Spleen (tissue), 11 donors: ENCODE measurements around the gene ANKRD44. TPM values are rescaled to one million over a fixed set of nuclear protein-coding genes. Genes with fewer than 3 reads are reported as not detected.
A peak's percentile ranks its signal among the peaks of the same experiment; 100 is the strongest.

Source experiments
- DNase-seq: peaks from one replicate; pipeline ENCODE4 v3.0.0-alpha.2; 2020
- H3K27ac ChIP-seq, 8 donors: fragments of 200-600 bp; sonication (generic) in 7 of 8; 1 replicate in 4 of 8; 2 replicates in 4 of 8; pipeline versions ENCODE4 v1.5.0 to v1.8.0; 2016 to 2021; ENCODE audit warnings: inconsistent platforms in 4 of 8, mild to moderate bottlenecking in 4 of 8, moderate library complexity in 1 of 8
- H3K27me3 ChIP-seq, 7 donors: fragments of 200-600 bp; sonication (generic) in 6 of 7; replicated peaks in 1 of 7; 1 replicate in 4 of 7; 2 replicates in 3 of 7; pipeline versions ENCODE4 v1.5.0 to v1.8.0; 2016 to 2021; ENCODE audit warnings: inconsistent platforms in 3 of 7, mild to moderate bottlenecking in 1 of 7
- H3K36me3 ChIP-seq, 6 donors: fragments of 200-600 bp; sonication (generic) in 5 of 6; 1 replicate in 4 of 6; 2 replicates in 2 of 6; pipeline versions ENCODE4 v1.5.0 to v1.8.0; 2016 to 2021; ENCODE audit warnings: inconsistent platforms in 2 of 6
- H3K4me1 ChIP-seq, 6 donors: fragments of 200-600 bp; sonication (generic) in 5 of 6; 1 replicate in 3 of 6; 2 replicates in 3 of 6; pipeline versions ENCODE4 v1.5.0 to v1.8.0; 2016 to 2021; ENCODE audit warnings: inconsistent platforms in 3 of 6
- H3K4me3 ChIP-seq, 8 donors: fragments of 200-600 bp; sonication (generic) in 7 of 8; 1 replicate in 4 of 8; 2 replicates in 4 of 8; pipeline versions ENCODE4 v1.5.0 to v1.8.0; 2016 to 2021; ENCODE audit warnings: inconsistent platforms in 4 of 8, mild to moderate bottlenecking in 4 of 8, moderate library complexity in 2 of 8
- H3K9me3 ChIP-seq, 8 donors: fragments of 200-600 bp; sonication (generic) in 7 of 8; 1 replicate in 4 of 8; 2 replicates in 4 of 8; pipeline versions ENCODE4 v1.5.0 to v1.8.0; 2016 to 2021; ENCODE audit warnings: inconsistent platforms in 4 of 8
- POLR2A ChIP-seq, 3 donors: fragments of 450-650 bp; IDR thresholded peaks; one replicate each; pipeline ENCODE4 v1.5.1; 2017; ENCODE audit warnings: antibody characterized with exemption in 3 of 3, mild to moderate bottlenecking in 1 of 3
- POLR2AphosphoS5 ChIP-seq, 3 donors: sonication (generic); formaldehyde crosslinking; IDR thresholded peaks; one replicate each; pipeline ENCODE4 v1.5.1; 2017; ENCODE audit warnings: antibody characterized with exemption in 3 of 3
- WGBS, 5 donors: extraction: QIAGEN DNeasy Blood & Tissue Kit in 3 of 5; methylation state at CpG; one replicate each; pipeline versions ENCODE4 v1.1.5 to v1.1.7; 2013 to 2018; 5-methylcytosine and 5-hydroxymethylcytosine counted together
- intact Hi-C: fragments of 100-400 bp; cut with DNase I; formaldehyde crosslinking; loops from one replicate; pipeline ENCODE4 v1.15.0; 2023; ENCODE audit warnings: low total_unique reads
- polyA plus RNA-seq, 3 donors: library from polyadenylated mRNA; stranded (reverse); fragments of 200-250 nt; gene quantifications; one replicate each; pipeline ENCODE4 v1.2.1, GENCODE V29; 2013
- total RNA-seq, 7 donors: library from RNA; depleted of rRNA in 3 of 7; stranded (reverse); fragments of >200 nt in 3 of 7; fragmentation: NEBNext Ultra II Directional in 4 of 7; extraction: Animal tissue kit (Norgen Biotek cat#: 25700) in 4 of 7; gene quantifications; one replicate each; pipeline versions ENCODE4 v1.1.0 to v1.2.1, GENCODE V29; 2016 to 2021
- TF ChIP-seq, protein P1 (sequence below), 11 experiments: fragments of 200-600 bp in 7 of 11; fragments of 450-650 bp in 4 of 11; sonication (generic) in 4 of 11; IDR thresholded peaks in 8 of 11; conservative IDR thresholded peaks in 3 of 11; 1 replicate in 7 of 11; 2 replicates in 4 of 11; pipeline versions ENCODE4 v1.4.0 to v1.8.0; 2016 to 2021; ENCODE audit warnings: antibody characterized with exemption in 11 of 11, inconsistent platforms in 4 of 11, mild to moderate bottlenecking in 1 of 11
- donor health status: healthy with polysubstance abuse.
- donor health status: DM: no; HTN: no; CAD: no; lungs with moderate emphysema.
- donor health status: DM: no; HTN: no; CAD: no.
- donor health status: Bipolar disorder and iron deficiency.
- donor health status: healthy.
- donor health status: DM: no; HTN: no; CAD: no.
- donor health status: DM: yes; HTN: yes; CAD: no.

Gene ANKRD44
- total and polyA plus RNA-seq, 10 donors: 16.0 to 183 (median 140) TPM

DNA sequence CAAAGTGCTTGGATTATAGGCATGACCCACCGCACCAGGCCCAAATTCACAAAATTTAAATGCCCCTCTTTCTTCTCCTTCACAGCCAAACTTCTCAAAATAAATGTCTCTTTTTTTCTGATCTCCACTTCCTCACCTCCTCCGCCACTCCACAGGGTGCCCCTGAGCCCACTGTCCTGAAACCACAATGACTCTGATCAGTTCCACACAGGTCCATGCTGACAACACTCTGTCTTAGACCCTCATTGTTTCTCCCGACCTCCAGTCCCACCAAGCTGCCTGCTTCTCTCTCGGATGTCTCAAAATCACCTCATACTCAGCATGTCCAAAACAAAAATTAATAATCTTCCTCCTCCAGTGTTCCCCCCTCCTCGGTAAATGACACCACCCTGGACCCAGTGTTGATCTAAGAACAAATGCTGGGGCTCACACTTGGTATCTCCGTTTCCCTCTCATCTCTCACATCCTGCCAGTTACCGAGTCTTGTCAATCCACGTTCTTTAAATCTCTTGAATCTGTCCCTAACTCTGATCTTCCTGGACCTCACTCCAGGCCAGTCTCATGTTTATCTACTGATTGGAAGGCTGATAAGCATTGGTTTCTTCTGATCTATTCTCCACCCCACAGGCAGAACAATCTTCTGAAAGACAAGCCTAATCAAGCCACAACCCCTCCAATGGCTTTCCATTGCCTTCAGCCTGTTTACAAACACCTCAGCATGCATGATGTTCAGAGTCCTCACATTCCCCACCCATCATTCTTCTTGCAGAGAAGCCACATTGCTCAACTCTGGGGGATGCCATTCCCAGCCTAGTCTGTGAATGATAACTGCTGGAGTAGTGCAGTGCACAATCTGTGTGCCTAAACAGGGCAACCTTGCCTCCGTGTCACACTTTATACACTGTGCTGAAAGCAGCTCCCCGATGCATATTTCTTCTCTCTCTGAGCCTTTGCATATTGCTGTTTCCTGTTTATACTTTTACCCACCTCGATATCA lies 12.4 kb upstream of the ANKRD44 start:
- H3K9me3 ChIP-seq: no peaks in the 10 kb centered on the region
- H3K4me3 ChIP-seq: peak overlapping the region in 1 of 8 donors; percentile 39
- TF ChIP-seq, protein P1, sequence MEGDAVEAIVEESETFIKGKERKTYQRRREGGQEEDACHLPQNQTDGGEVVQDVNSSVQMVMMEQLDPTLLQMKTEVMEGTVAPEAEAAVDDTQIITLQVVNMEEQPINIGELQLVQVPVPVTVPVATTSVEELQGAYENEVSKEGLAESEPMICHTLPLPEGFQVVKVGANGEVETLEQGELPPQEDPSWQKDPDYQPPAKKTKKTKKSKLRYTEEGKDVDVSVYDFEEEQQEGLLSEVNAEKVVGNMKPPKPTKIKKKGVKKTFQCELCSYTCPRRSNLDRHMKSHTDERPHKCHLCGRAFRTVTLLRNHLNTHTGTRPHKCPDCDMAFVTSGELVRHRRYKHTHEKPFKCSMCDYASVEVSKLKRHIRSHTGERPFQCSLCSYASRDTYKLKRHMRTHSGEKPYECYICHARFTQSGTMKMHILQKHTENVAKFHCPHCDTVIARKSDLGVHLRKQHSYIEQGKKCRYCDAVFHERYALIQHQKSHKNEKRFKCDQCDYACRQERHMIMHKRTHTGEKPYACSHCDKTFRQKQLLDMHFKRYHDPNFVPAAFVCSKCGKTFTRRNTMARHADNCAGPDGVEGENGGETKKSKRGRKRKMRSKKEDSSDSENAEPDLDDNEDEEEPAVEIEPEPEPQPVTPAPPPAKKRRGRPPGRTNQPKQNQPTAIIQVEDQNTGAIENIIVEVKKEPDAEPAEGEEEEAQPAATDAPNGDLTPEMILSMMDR (IDR thresholded peaks at IDR 0.05 in 8 of 11, conservative IDR thresholded peaks at IDR 0.05 in 3 of 11): no peak
- TF ChIP-seq POLR2A (IDR thresholded peaks at IDR 0.05) (no peak), POLR2AphosphoS5 (IDR thresholded peaks at IDR 0.05) (peak in 1 of 3 donors; percentile 17)
- DNase-seq: no peak
- intact Hi-C loops: no loop called here
- H3K27me3 ChIP-seq: no peaks in the 10 kb centered on the region
- 40 to 49% (median 43%) methylated on average over 11 of the region's 11 CpGs for WGBS, 5 donors
- H3K27ac ChIP-seq: peak overlapping the region; percentile 4 to 79 (median 52)
- no peaks in the 10 kb centered on the region for H3K36me3 ChIP-seq
- peaks cover 6 to 52% (median 37%) of the 10 kb centered on the region in 6 donors for H3K4me1 ChIP-seq

GRCh38 chr2:197322143-197322542 lies 11.6 kb upstream of the ANKRD44 start:
- Histone ChIP-seq H3K27ac (peak overlapping the region in 4 of 8 donors; percentile 56 to 79 (median 67)), H3K4me3 (no peak overlapping the region), H3K36me3 (no peaks in the 10 kb centered on the region), H3K9me3 (no peaks in the 10 kb centered on the region), H3K27me3 (no peaks in the 10 kb centered on the region), H3K4me1 (peaks cover under 1 to 43% (median 28%) of the 10 kb centered on the region in 6 donors)
- intact Hi-C loops: no loop called here
- no peak for DNase-seq
- WGBS, 5 donors: 90 to 100% (median 96%) methylated on average over 2 of the region's 2 CpGs
- TF ChIP-seq POLR2A (IDR thresholded peaks at IDR 0.05) (no peak), POLR2AphosphoS5 (IDR thresholded peaks at IDR 0.05) (no peak)
- TF ChIP-seq, protein P1 (IDR thresholded peaks at IDR 0.05 in 8 of 11, conservative IDR thresholded peaks at IDR 0.05 in 3 of 11): no peak

- TF ChIP-seq POLR2AphosphoS5 (IDR thresholded peaks at IDR 0.05) (no peak), POLR2A (IDR thresholded peaks at IDR 0.05) (no peak)
- TF ChIP-seq, protein P1 (IDR thresholded peaks at IDR 0.05 in 8 of 11, conservative IDR thresholded peaks at IDR 0.05 in 3 of 11): no peak
- intact Hi-C loops: no loop called here
- no peak overlapping the region for H3K4me3 ChIP-seq
- DNase-seq: no peak
- no peaks in the 10 kb centered on the region for H3K27me3 ChIP-seq
- no peaks in the 10 kb centered on the region for H3K36me3 ChIP-seq
- no peaks in the 10 kb centered on the region for H3K9me3 ChIP-seq
- no peak overlapping the region for H3K27ac ChIP-seq
- peaks cover 0 to 19% (median 12%) of the 10 kb centered on the region in 6 donors for H3K4me1 ChIP-seq
Measured at GRCh38 chr2:197315371-197315770, 4.8 kb upstream of the ANKRD44 start.

DNA sequence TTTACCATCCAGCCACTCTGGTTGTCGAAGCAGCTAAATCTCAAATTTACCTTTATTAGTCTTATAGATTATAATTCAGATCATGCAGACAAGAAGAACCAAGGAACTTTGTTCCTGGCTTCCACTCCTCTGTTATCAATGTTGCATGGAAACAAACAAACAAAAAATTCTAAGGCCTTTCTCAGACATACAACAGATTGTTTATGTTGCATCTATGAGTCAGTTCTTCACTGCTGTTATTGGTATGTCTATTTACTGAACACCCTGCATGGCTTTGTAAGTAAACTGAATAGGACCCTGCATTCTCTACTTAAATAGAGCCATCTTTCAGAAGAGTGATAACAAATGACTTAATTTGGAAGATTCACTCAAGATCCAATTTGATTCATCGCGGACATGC lies 1.6 kb upstream of the ANKRD44 start:
- TF ChIP-seq POLR2A (IDR thresholded peaks at IDR 0.05): no peak
- TF ChIP-seq, protein P1 (IDR thresholded peaks at IDR 0.05 in 8 of 11, conservative IDR thresholded peaks at IDR 0.05 in 3 of 11): no peak
- no peak for TF ChIP-seq POLR2AphosphoS5 (IDR thresholded peaks at IDR 0.05)
- Histone ChIP-seq H3K27ac (no peak overlapping the region), H3K27me3 (no peaks in the 10 kb centered on the region), H3K36me3 (no peaks in the 10 kb centered on the region), H3K4me1 (peaks cover 5 to 46% (median 31%) of the 10 kb centered on the region in 6 donors), H3K9me3 (no peaks in the 10 kb centered on the region), H3K4me3 (no peak overlapping the region)
- intact Hi-C loops: loop anchor here (5.0 kb wide), 1 partner anchor 120 kb away; no protein-coding TSS in a partner anchor
- 93 to 98% (median 96%) methylated on average over 3 of the region's 3 CpGs for WGBS, 5 donors
- no peak for DNase-seq
